ENCODE data around the gene ANXA5. TPM values are rescaled to one million over a fixed set of nuclear protein-coding genes. Genes with fewer than 3 reads are reported as not detected.

ANXA5 gene
- total and polyA plus RNA-seq, 2 donors (not counting 1 experiment from before 2014, with no cell fraction given) = 42.4 to 67.8 TPM

DNA sequence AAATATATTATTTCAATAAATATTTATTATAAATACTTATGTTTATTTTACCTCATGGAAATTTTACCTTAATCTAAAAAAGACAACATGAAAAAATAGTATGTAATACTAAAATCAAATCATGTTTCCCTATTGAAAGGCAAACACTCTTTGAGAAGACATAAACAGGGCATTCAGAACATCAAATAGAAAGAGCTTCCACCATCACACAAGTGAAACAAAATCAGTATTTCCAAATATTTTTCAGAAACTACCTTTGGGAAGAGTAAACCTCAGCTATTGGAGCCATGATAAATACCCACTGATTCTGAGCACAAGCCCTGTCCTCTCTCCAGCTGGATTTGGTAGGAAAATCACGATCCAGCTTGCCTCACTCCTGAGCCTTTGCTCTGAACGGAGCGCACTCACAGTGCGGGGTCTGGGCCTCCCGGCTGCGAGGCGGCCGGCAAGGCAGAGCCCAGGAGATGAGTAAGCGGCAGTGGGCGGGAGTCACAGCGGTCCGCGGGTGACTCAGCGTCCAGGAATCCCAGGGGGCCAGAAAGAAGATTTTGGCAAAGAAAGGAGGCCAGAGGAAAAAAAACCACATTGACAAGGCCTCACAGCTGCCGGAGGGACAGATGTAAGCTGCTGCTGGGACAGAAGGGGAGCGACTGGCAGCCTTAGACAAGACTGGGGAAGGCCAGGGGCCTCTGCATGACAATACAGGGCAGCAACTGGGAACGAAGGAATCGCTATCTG, 14.7 kb upstream of the ANXA5 start:
- DNase-seq = peak; percentile 20
- Histone ChIP-seq H3K4me1 (ENCODE audit: control insufficient read depth in 2 of 2, insufficient read depth in 2 of 2, low read length in 2 of 2) (peaks cover 3 to 5% of the 10 kb centered on the region in 2 donors), H3K27ac (ENCODE audit: low read length in 2 of 2) (no peak overlapping the region), H3K79me2 (ENCODE audit: control insufficient read depth, insufficient read depth, low read length) (no peaks in the 10 kb centered on the region), H3K9me3 (ENCODE audit: control extremely low read depth in 1 of 3, control insufficient read depth in 2 of 3, insufficient read depth in 1 of 3, low read length in 2 of 3) (no peaks in the 10 kb centered on the region), H3K36me3 (replicated peaks in 1 of 2; ENCODE audit: control extremely low read depth in 1 of 2, control insufficient read depth in 1 of 2, extremely low read depth in 1 of 2, insufficient read depth in 2 of 2, low read length in 1 of 2) (no peaks in the 10 kb centered on the region), H3K4me3 (ENCODE audit: control extremely low read depth in 1 of 5, extremely low read depth in 1 of 5, insufficient read depth in 1 of 5, low read depth in 2 of 5, low read length in 4 of 5) (no peak overlapping the region), H4K20me1 (ENCODE audit: control insufficient read depth, insufficient read depth, low read length, poor library complexity, severe bottlenecking) (no peaks in the 10 kb centered on the region), H3K9ac (ENCODE audit: low read length) (peak overlapping the region; percentile 36), H3K4me2 (replicated peaks; ENCODE audit: low read depth, low read length, poor library complexity, severe bottlenecking) (peak overlapping the region; percentile 48), H3K27me3 (replicated peaks in 1 of 4; ENCODE audit: control extremely low read depth in 1 of 4, control insufficient read depth in 3 of 4, insufficient read depth in 4 of 4, low read length in 3 of 4) (peaks cover 0 to 29% (median 13%) of the 10 kb centered on the region in 4 experiments), H2AFZ (ENCODE audit: insufficient read depth, low read depth, low read length, poor library complexity, severe bottlenecking) (peak overlapping the region; percentile 71)
- ChIA-PET CTCF (no interaction called here), POLR2A (no interaction called here)
- peak; percentile 72 for ATAC-seq (ENCODE audit: low read depth)
- H3K27me3 Mint-ChIP-seq = peaks cover 71% of the 10 kb centered on the region
- no peak overlapping the region for H3K27ac Mint-ChIP-seq
- intact Hi-C loops (cut with micrococcal nuclease) = no loop called here
- H3K4me3 Mint-ChIP-seq = no peak overlapping the region
- H3K9me3 Mint-ChIP-seq (ENCODE audit: insufficient read depth) = no peaks in the 10 kb centered on the region
- peaks cover 6% of the 10 kb centered on the region for H3K4me1 Mint-ChIP-seq
- WGBS (ENCODE audit: insufficient coverage) = 9% methylated on average over 17 of the region's 18 CpGs
- no peak for TF ChIP-seq EZH2 (IDR thresholded peaks at IDR 0.05; ENCODE audit: borderline replicate concordance, insufficient read depth, low read depth, low read length, poor library complexity, severe bottlenecking)
- TF ChIP-seq, protein P1, sequence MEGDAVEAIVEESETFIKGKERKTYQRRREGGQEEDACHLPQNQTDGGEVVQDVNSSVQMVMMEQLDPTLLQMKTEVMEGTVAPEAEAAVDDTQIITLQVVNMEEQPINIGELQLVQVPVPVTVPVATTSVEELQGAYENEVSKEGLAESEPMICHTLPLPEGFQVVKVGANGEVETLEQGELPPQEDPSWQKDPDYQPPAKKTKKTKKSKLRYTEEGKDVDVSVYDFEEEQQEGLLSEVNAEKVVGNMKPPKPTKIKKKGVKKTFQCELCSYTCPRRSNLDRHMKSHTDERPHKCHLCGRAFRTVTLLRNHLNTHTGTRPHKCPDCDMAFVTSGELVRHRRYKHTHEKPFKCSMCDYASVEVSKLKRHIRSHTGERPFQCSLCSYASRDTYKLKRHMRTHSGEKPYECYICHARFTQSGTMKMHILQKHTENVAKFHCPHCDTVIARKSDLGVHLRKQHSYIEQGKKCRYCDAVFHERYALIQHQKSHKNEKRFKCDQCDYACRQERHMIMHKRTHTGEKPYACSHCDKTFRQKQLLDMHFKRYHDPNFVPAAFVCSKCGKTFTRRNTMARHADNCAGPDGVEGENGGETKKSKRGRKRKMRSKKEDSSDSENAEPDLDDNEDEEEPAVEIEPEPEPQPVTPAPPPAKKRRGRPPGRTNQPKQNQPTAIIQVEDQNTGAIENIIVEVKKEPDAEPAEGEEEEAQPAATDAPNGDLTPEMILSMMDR (IDR thresholded peaks at IDR 0.05) = no peak

- TF ChIP-seq, protein P1 (IDR thresholded peaks at IDR 0.05) = no peak
- TF ChIP-seq EZH2 (IDR thresholded peaks at IDR 0.05; ENCODE audit: borderline replicate concordance, insufficient read depth, low read depth, low read length, poor library complexity, severe bottlenecking) = no peak
- intact Hi-C loops (cut with micrococcal nuclease) = no loop called here
- ATAC-seq (ENCODE audit: low read depth) (no peak), DNase-seq (no peak)
- peaks cover 3 to 5% of the 10 kb centered on the region in 2 donors for H3K4me1 ChIP-seq (ENCODE audit: control insufficient read depth in 2 of 2, insufficient read depth in 2 of 2, low read length in 2 of 2)
- Mint-ChIP-seq H3K27ac (no peak overlapping the region), H3K27me3 (peaks cover 62% of the 10 kb centered on the region), H3K4me3 (no peak overlapping the region), H3K9me3 (ENCODE audit: insufficient read depth) (no peaks in the 10 kb centered on the region), H3K4me1 (peaks cover 6% of the 10 kb centered on the region)
- H3K4me2 ChIP-seq (replicated peaks; ENCODE audit: low read depth, low read length, poor library complexity, severe bottlenecking) = no peak overlapping the region
- H4K20me1 ChIP-seq (ENCODE audit: control insufficient read depth, insufficient read depth, low read length, poor library complexity, severe bottlenecking) = no peaks in the 10 kb centered on the region
- ChIA-PET CTCF (no interaction called here), POLR2A (no interaction called here)
- WGBS (ENCODE audit: insufficient coverage) = no CpG with 5 or more reads among the region's 3 CpGs
- peaks cover 0 to 26% (median 13%) of the 10 kb centered on the region in 4 experiments for H3K27me3 ChIP-seq (replicated peaks in 1 of 4; ENCODE audit: control extremely low read depth in 1 of 4, control insufficient read depth in 3 of 4, insufficient read depth in 4 of 4, low read length in 3 of 4)
- H3K27ac ChIP-seq (ENCODE audit: low read length in 2 of 2) = no peak overlapping the region
- no peak overlapping the region for H3K4me3 ChIP-seq (ENCODE audit: control extremely low read depth in 1 of 5, extremely low read depth in 1 of 5, insufficient read depth in 1 of 5, low read depth in 2 of 5, low read length in 4 of 5)
- H3K9ac ChIP-seq (ENCODE audit: low read length) = no peak overlapping the region
- H3K79me2 ChIP-seq (ENCODE audit: control insufficient read depth, insufficient read depth, low read length) = no peaks in the 10 kb centered on the region
- H3K36me3 ChIP-seq (replicated peaks in 1 of 2; ENCODE audit: control extremely low read depth in 1 of 2, control insufficient read depth in 1 of 2, extremely low read depth in 1 of 2, insufficient read depth in 2 of 2, low read length in 1 of 2) = no peaks in the 10 kb centered on the region
- H3K9me3 ChIP-seq (ENCODE audit: control extremely low read depth in 1 of 3, control insufficient read depth in 2 of 3, insufficient read depth in 1 of 3, low read length in 2 of 3) = no peaks in the 10 kb centered on the region
- no peak overlapping the region for H2AFZ ChIP-seq (ENCODE audit: insufficient read depth, low read depth, low read length, poor library complexity, severe bottlenecking)
These were observed 13.1 kb upstream of the ANXA5 start for GRCh38 chr4:121709766-121710405.
